Activated naive CD4-positive, alpha-beta T cell (primary cell): ENCODE measurements around the gene CEBPA.

ENCODE experiments used
- DNase-seq, 4 experiments: peaks; one replicate each; lab custom pipeline; 2025; lab: John Stamatoyannopoulos, UW

The CEBPA gene

GRCh38 chr19:33270769-33271168 lies 31.6 kb downstream of the CEBPA start:
- DNase-seq: no peak

- DNase-seq: no peak
Observed at GRCh38 chr19:33269016-33269415, 33.3 kb downstream of the CEBPA start.

- DNase-seq: no peak
Observed at GRCh38 chr19:33268162-33268991, 34.0 kb downstream of the CEBPA start.

GRCh38 chr19:33267706-33268105 lies 34.6 kb downstream of the CEBPA start:
- DNase-seq: no peak

- no peak for DNase-seq
Observed at GRCh38 chr19:33266974-33267484, 35.3 kb downstream of the CEBPA start.

GRCh38 chr19:33264881-33265445 lies 37.4 kb downstream of the CEBPA start:
- no peak for DNase-seq

GRCh38 chr19:33263325-33264023 lies 38.9 kb downstream of the CEBPA start:
- DNase-seq: no peak

- DNase-seq: no peak
Observed at GRCh38 chr19:33261511-33262189, 40.7 kb downstream of the CEBPA start.

- no peak for DNase-seq
Observed at GRCh38 chr19:33260628-33261418, 41.5 kb downstream of the CEBPA start.

- no peak for DNase-seq
Observed at GRCh38 chr19:33259539-33259938, 42.8 kb downstream of the CEBPA start.

GRCh38 chr19:33257828-33258227 lies 44.5 kb downstream of the CEBPA start:
- DNase-seq: no peak

- no peak for DNase-seq
Observed at GRCh38 chr19:33256261-33256660, 46.1 kb downstream of the CEBPA start.

- no peak for DNase-seq
Observed at GRCh38 chr19:33255781-33256180, 46.6 kb downstream of the CEBPA start.

GRCh38 chr19:33254245-33254824 lies 48.0 kb downstream of the CEBPA start:
- no peak for DNase-seq

GRCh38 chr19:33252971-33253370 lies 49.4 kb downstream of the CEBPA start:
- DNase-seq: no peak

GRCh38 chr19:33252418-33252962 lies 49.8 kb downstream of the CEBPA start:
- DNase-seq: no peak

- no peak for DNase-seq
Observed at GRCh38 chr19:33251526-33252090, 50.7 kb downstream of the CEBPA start.

- DNase-seq: no peak
Observed at GRCh38 chr19:33251076-33251475, 51.3 kb downstream of the CEBPA start.

- DNase-seq: no peak
Observed at GRCh38 chr19:33250500-33250899, 51.8 kb downstream of the CEBPA start.
